Stimulated activated CD4-positive, alpha-beta T cell treated with anti-CD3 and anti-CD28 coated beads, Interleukin-2, amount 100 ng/mL, for 4 hours (primary cell): Measurements from ENCODE around the gene PTGES2.
"Not testable (repeated sequence)": the region's sequence is repeated elsewhere in the genome, so short reads cannot be mapped to it uniquely, and the experiment has no call there.

Experiments
- DNase-seq: peaks from one replicate; pipeline ENCODE4 v3.0.0-alpha.2; 2020; ENCODE audit warnings: low read depth

Gene PTGES2

GRCh38 chr9:128118971-128119665, 8.4 kb downstream of the PTGES2 start:
- DNase-seq = no peak

GRCh38 chr9:128118472-128118857, 9.1 kb downstream of the PTGES2 start:
- DNase-seq = no peak

GRCh38 chr9:128117613-128118471, 9.7 kb downstream of the PTGES2 start:
- peak; percentile 93 for DNase-seq

- no peak for DNase-seq
Observed at GRCh38 chr9:128116104-128117083, 11.1 kb downstream of the PTGES2 start.

GRCh38 chr9:128115187-128116103, 12.1 kb downstream of the PTGES2 start:
- no peak for DNase-seq

GRCh38 chr9:128114326-128115186, 13.0 kb downstream of the PTGES2 start:
- no peak for DNase-seq

GRCh38 chr9:128113526-128114325, 13.8 kb downstream of the PTGES2 start:
- DNase-seq = no peak

GRCh38 chr9:128111726-128112125, 15.8 kb downstream of the PTGES2 start:
- not testable (repeated sequence) for DNase-seq

- no peak for DNase-seq
Observed at GRCh38 chr9:128109050-128109709, 18.3 kb downstream of the PTGES2 start.

GRCh38 chr9:128108269-128109049, 19.1 kb downstream of the PTGES2 start:
- no peak for DNase-seq

- DNase-seq = no peak
Observed at GRCh38 chr9:128107468-128108268, 19.9 kb downstream of the PTGES2 start.

- DNase-seq = no peak
Observed at GRCh38 chr9:128106940-128107467, 20.5 kb downstream of the PTGES2 start.

- no peak for DNase-seq
Observed at GRCh38 chr9:128106181-128106939, 21.2 kb downstream of the PTGES2 start.

GRCh38 chr9:128105538-128106175, 21.9 kb downstream of the PTGES2 start:
- DNase-seq = no peak

- no peak for DNase-seq
Observed at GRCh38 chr9:128104171-128104618, 23.3 kb downstream of the PTGES2 start.
